Measurements from ENCODE around the gene MR1.
"Not testable (repeated sequence)": the region's sequence is repeated elsewhere in the genome, so short reads cannot be mapped to it uniquely, and the experiment has no call there.

DNA sequence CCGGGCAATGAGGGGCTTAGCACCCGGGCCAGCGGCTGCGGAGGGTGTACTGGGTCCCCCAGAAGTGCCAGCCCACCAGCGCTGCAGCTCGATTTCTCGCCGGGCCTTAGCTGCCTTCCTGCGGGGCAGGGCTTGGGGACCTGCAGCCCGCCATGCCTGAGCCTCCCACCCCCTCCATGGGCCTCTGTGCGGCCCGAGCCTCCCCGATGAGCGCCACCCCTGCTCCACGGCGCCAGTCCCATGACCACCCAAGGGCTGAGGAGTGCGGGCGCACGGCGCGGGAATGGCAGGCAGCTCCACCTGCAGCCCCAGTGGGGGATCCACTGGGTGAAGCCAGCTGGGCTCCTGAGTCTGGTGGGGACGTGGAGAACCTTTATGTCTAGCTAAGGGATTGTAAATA is 12.2 kb downstream of the MR1 start:
- TF ChIP-seq, protein P1, sequence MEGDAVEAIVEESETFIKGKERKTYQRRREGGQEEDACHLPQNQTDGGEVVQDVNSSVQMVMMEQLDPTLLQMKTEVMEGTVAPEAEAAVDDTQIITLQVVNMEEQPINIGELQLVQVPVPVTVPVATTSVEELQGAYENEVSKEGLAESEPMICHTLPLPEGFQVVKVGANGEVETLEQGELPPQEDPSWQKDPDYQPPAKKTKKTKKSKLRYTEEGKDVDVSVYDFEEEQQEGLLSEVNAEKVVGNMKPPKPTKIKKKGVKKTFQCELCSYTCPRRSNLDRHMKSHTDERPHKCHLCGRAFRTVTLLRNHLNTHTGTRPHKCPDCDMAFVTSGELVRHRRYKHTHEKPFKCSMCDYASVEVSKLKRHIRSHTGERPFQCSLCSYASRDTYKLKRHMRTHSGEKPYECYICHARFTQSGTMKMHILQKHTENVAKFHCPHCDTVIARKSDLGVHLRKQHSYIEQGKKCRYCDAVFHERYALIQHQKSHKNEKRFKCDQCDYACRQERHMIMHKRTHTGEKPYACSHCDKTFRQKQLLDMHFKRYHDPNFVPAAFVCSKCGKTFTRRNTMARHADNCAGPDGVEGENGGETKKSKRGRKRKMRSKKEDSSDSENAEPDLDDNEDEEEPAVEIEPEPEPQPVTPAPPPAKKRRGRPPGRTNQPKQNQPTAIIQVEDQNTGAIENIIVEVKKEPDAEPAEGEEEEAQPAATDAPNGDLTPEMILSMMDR (IDR thresholded peaks at IDR 0.05), result not testable (repeated sequence)
- TF ChIP-seq POLR2A (IDR thresholded peaks at IDR 0.05), result not testable (repeated sequence)
